Fibroblast of gingiva (primary cell): ENCODE data around the gene AR.

Experiments used
- DNase-seq: peaks from one replicate; pipeline ENCODE4 v3.0.0-alpha.2; 2011; ENCODE audit warnings: low read depth

AR gene

DNA sequence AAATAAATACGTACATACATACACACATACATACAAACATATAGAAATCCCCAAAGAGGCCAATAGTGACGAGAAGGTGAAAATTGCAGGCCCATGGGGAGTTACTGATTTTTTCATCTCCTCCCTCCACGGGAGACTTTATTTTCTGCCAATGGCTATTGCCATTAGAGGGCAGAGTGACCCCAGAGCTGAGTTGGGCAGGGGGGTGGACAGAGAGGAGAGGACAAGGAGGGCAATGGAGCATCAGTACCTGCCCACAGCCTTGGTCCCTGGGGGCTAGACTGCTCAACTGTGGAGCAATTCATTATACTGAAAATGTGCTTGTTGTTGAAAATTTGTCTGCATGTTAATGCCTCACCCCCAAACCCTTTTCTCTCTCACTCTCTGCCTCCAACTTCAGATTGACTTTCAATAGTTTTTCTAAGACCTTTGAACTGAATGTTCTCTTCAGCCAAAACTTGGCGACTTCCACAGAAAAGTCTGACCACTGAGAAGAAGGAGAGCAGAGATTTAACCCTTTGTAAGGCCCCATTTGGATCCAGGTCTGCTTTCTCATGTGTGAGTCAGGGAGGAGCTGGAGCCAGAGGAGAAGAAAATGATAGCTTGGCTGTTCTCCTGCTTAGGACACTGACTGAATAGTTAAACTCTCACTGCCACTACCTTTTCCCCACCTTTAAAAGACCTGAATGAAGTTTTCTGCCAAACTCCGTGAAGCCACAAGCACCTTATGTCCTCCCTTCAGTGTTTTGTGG lies 180.7 kb downstream of the AR start:
- DNase-seq: peak; percentile 3

DNA sequence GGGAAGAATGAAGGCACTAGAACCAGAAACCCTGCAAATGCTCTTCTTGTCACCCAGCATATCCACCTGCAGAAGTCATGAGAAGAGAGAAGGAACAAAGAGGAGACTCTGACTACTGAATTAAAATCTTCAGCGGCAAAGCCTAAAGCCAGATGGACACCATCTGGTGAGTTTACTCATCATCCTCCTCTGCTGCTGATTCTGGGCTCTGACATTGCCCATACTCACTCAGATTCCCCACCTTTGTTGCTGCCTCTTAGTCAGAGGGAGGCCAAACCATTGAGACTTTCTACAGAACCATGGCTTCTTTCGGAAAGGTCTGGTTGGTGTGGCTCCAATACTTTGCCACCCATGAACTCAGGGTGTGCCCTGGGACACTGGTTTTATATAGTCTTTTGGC lies 181.7 kb downstream of the AR start:
- DNase-seq: no peak

DNA sequence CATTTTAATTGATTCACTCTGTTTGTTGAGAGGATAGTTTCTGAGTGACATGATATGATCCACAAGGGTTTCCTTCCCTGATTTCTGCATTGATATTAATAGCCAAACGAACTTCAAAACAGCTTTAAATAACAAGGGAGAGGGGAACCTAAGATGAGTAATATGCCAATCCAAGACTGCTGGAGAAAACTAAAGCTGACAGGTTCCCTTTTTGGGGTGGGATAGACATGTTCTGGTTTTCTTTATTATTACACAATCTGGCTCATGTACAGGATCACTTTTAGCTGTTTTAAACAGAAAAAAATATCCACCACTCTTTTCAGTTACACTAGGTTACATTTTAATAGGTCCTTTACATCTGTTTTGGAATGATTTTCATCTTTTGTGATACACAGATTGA lies 182.2 kb downstream of the AR start:
- DNase-seq: no peak

DNA sequence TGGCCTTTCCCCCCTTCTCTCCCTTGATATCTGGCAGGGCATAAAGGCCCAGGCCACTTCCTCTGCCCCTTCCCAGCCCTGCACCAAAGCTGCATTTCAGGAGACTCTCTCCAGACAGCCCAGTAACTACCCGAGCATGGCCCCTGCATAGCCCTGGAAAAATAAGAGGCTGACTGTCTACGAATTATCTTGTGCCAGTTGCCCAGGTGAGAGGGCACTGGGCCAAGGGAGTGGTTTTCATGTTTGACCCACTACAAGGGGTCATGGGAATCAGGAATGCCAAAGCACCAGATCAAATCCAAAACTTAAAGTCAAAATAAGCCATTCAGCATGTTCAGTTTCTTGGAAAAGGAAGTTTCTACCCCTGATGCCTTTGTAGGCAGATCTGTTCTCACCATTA lies 183.8 kb downstream of the AR start:
- DNase-seq: no peak

DNA sequence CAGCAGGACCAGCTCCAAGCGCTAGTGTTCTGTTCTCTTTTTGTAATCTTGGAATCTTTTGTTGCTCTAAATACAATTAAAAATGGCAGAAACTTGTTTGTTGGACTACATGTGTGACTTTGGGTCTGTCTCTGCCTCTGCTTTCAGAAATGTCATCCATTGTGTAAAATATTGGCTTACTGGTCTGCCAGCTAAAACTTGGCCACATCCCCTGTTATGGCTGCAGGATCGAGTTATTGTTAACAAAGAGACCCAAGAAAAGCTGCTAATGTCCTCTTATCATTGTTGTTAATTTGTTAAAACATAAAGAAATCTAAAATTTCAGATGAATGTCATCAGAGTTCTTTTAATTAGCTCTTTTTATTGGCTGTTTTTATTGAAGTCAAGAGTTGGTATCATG lies 186.5 kb downstream of the AR start:
- no peak for DNase-seq

DNA sequence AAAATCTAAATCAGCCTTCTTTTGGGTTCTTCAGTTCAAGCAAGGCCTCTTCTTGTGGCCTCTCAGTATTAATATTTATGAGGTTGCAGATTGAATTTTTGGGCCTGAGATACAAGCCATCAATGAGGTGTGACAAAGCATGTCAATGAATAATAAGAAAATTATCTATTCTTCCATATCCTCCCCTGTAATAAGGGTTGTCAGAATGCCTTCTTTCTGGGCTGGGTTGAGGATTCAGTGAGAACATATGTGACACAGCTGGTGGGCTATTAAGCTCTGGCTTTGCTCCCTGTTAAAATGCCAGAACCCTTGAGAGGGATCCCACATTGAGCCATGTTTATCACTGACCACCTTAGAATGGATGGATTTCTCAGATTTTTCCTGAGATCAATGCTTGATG lies 187.2 kb downstream of the AR start:
- DNase-seq: no peak

DNA sequence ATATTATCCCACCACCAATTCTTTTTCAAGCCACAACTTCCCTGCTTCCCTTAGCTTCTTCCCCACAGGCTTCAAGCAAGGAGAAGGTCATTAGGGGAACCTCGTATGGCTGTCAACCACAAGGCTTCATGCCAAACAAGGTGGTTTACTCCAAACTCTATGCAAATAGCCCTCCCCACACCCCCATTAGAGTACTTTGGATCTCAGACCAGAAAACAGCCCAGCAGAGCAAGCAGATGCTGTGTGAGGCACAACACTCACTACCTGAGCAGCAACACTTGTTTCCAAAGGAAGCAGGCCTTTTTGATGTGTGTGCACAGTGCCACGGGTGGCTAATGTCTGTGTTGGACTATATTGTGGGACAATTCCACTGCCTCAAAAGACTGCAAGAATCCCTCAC lies 189.0 kb downstream of the AR start:
- no peak for DNase-seq

DNA sequence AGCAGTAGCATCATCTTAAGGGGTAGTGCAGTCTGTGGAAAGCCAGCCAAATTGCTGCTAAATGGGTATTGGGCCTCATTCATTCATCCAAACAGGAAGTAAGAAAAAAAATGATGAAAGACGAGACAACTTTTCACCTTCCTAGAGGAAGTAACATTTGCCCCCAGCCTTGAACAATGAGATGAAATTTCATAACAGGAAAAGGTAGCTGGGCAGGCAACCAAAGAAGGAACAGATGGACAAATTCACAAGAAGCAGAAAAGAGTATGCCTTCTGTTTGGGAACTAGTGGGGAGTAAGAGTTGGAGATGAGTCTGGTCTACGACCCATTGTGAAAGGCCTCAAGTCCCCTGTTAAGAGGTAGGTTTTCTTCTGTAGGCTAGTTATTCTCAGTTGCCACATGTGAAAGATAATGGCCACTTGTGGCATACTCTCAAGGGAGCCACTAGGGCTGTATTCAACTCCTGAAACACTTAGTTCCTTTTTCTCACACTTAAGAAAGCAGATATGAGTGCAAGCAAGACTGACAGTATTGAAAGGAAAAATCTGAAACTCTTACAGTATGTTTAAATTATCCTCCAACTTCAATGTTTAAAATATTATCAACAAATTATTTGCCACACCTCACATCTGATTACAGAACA lies 190.4 kb downstream of the AR start:
- DNase-seq: no peak

DNA sequence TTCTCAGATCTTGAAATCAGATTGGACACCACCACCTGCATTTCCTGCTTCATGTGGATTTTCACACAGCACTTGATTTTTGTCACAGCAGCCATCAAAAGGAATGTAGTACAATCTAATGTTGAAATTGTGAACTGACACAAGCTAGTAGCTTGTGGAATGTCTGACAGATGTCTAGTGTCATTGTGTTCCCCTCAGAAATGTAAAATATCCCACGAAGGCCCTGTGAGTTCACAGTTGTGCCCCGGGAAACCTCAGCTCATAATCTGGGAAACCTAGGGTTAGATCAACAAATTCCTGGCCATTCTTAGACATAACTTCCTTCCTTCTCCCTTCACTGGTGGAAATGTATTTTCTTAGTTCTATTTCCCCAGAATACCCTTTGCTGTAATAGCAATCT lies 205.7 kb downstream of the AR start:
- no peak for DNase-seq

DNA sequence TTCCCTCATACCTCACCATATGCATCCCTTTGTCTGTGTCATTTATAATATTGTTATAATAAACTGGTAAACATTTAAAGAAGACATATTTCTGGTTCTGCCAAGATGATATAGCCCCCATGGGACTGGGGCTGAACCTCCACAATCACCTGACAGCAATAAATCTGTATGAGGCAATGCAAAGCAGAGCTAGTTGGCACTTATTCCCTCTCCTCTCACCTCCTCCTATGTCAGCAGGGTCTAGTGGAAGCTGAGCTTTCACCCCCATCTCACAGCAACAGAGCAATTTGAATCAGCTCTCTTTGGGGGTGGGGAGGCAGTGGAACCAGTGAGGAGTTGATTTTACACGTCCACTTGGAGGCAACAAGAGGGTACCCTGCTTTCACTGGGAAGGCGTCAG lies 206.9 kb downstream of the AR start:
- DNase-seq: no peak

DNA sequence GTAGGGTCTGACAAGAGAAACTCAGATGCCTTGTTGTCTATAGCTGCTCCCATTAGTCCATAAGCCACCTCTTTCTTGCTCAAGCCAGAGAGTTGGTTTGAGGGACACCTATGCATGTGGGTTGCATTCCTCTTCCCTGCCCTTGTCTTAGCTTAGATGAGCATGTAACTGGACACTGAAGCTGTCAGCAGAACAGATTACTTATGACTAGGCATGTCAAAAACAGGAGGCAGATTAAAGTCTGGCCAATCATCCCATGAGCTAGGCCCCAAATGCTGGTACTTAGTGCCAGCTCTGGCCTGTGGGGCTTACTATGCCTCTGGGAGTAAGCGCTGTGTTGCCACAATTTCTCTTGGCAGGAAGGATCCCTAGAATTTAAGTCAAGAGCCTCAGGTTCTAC lies 215.2 kb downstream of the AR start:
- no peak for DNase-seq

DNA sequence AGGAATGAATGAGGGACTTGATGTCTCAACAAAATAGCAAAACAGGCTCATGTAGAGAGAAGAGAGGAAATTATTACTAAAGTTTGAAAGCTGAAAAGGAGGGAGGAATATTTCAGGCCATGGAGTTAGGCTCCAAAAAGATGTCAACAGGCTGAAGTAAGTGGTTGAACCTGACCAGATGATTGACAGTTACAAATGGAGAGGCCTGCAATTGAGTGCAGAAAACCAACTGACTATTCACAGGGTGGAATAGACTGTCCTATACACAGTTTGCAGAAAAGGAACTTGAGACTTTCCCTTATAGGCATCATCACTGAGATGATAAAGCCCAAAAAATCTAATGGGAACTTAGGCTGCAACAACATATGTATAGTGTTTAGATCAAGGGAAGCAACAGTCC lies 233.3 kb downstream of the AR start:
- DNase-seq: no peak

DNA sequence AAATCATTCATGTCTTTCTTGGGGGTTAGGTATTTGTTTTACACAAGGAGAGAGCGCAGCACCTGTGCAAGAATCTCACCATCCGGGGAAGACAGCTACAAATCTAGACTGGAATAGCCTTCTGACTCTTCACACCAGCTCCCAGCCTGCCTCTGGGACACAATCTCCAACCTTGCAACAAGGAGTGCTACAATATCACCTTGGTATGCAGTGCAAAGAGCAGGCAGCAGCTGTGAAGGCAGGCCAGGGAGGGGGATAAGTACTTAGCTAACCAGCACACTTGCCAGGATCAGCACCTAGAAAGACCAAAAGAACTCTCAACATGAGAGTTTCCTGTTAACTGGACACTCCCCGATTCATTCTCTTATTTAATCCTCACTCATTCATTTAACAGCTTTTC lies 235.3 kb downstream of the AR start:
- no peak for DNase-seq
